ENCODE results near the gene ZC3HAV1.

GRCh38 chr7:139078911-139079310 lies 30.6 kb downstream of the ZC3HAV1 start:
- no peak for TF ChIP-seq CTCF (IDR thresholded peaks at IDR 0.05; ENCODE audit: borderline replicate concordance, extremely low read depth, low read length, poor library complexity, severe bottlenecking)
- no peak for TF ChIP-seq EZH2 (IDR thresholded peaks at IDR 0.05; ENCODE audit: borderline replicate concordance, low read depth, low read length, severe bottlenecking)
